HG03469 (cell line): ENCODE results near the gene RPS18.
"Not testable (repeated sequence)": the region's sequence is repeated elsewhere in the genome, so short reads cannot be mapped to it uniquely, and the experiment has no call there.

ENCODE experiments used
- ATAC-seq: cut with Tn5 transposase; IDR thresholded peaks from one replicate; pipeline ENCODE4 v1.9.1; 2021; ENCODE audit warnings: mild to moderate bottlenecking, moderate library complexity, moderate number of reproducible peaks; ENCODE audit not compliant: unreplicated experiment

Gene RPS18

DNA sequence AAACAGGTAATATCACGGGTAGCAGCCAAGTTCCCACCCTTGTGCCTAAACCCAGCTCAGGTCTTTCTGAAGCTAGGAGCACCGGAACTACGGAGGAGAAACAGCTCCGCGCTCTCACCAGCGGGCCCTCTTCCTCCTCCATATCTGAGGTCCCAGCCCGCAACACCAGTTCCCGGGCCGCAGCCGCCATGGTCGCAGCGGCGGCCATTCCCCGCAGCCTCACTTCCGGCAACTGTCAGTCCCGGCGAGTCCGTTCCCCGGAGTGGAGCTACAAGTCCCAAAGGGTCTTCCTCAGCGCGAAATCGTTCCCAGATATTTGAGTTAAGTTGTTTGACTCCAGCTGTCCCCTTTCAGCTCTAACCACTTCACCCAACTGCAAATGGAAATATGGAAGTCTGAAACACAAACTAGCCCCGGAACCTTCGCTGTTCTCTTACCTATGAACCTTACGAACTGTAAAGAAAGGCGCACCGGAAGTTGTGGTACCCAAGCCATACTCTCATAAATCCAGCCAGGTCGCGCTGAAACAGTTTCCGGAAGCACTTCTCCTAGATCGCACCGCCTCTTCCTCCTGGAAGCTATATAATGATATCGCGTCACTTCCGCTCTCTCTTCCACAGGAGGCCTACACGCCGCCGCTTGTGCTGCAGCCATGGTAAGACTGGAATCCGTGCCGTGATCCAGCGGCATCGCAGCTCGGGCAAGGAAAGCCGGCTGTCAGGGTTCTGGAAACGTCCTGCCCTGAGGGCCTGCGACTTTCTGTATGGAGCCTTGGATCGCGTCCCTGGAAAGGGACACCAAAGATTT is at the start of gene RPS18, which contains the start of gene VPS52:
RPS18 (plus strand) TSS at position 608 of the 807 bp plus-strand sequence; CDS start at position 653, 45 bp downstream.
VPS52 (minus strand) TSS at position 409 of the 807 bp plus-strand sequence; CDS start at position 208, 201 bp downstream.
- peak; percentile 52 for ATAC-seq

DNA sequence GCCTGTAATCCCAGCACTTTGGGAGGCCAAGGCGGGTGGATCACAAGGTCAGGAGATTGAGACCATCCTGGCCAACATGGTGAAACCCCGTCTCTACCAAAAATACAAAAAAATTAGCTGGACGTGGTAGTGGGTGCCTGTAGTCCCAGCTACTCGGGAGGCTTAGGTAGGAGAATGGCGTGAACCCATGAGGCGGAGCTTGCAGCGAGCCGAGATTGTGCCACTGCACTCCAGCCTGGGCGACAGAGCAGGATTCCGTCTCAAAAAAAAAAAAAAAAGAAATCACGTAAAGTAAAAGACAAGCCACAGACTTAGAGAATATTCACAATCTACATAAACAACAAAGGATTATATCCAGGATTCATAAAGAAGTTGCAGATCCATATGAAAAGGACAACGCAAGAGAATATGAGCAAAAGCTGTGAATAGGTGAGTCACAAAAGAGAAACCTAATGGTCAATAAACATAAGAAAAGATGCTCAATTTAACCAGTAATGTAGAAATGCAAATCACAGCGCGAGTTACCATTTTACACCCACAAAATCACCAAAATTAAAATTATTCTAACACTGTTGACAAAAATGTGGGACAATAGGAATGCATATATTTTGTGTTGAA is 45.3 kb upstream of the RPS18 start:
- ATAC-seq: not testable (repeated sequence)

DNA sequence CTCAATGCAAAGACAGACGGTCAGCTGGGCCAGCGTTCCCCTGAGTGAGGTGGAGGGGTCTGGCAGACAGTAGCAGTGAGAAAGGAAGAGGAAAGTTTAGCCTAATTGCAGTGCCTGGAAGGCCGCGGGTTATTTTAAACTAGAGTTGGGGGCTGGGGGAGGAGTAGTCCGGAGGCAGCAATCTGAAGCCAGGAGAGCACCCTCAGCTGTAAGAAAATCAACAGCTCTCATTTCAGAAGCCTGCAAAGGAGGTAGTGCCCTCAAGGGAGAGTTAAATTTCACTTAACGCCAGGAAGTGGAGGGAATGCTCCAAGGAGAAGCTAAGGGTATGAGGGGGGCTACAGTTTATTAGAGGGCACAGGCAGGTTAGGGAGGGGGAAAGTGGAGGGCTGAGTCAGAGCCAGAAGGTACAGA is 36.6 kb upstream of the RPS18 start:
- ATAC-seq: no peak

DNA sequence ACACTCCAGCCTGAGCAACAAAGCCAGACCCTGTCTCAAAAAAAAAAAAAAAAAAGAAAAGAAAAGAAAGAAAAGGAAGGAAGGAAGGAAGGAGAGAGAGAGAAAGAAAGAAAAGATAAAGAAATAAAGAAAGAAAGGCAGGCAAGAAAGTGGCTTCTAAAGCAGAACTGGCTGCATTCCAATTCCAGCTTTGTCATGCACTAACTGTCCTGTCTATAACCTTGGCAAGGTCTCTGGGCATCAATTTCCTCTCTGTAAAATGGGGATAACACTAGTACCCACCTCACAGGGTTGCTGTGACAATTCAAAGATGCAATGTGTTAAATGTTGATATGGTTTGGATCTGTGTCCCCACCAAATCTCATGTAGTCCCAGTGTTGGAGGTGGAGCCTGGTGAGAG is 35.5 kb upstream of the RPS18 start:
- ATAC-seq: no peak

DNA sequence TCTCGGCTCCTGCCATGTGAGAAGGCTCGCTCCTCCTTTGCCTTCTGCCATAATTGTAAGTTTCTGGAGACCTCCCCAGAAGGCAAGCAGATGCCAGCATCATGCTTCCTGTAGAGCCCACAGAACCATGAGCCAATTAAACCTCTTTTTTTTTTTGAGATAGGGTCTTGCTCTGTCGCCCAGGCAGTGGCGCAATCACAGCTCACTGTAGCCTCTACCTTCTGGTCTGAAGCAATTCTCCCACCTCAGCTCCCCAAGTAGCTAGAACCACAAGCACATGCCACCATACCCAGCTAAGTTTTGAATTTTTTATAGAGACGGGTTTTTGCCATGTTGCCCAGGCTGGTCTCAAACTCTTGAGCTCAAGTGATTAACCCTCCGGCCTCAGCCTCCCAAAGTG is 35.0 kb upstream of the RPS18 start:
- ATAC-seq: no peak

DNA sequence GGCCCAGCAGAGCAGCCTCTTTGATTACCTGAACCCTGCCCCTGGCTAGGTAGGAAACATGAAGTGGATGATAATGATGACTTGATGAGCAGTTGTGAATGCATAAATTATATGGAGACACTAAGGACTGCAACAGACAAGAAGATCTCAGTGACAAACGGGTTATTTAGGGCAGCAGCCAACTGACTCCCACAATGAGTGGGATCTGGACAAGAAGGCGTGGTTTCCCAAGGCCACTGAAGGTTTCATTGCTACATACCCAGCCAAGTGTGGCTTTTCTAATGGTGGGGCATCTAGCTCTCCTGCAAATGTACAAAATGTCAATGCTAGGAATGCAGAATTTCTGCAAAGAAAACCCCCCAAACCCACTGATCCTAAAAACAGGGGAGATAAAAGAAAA is 34.1 kb upstream of the RPS18 start:
- no peak for ATAC-seq

DNA sequence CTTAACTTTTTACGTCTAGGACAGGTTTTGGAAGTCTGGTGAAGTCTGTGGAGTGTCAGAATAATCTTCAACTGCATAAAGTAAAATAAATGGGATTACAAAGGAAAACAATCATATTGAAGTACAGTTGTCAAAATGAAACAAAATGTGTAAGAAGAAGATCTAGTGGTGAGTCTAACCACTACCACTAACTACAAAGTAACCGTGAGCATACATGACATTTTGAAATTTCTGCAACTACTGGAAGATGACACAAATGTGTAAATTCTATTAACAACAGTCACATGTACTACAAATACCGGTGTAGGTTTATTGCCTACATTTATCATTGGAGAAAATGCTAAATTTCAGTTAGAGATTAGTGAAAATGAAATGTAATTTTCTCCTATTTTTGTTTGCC is 29.9 kb upstream of the RPS18 start:
- ATAC-seq: no peak

DNA sequence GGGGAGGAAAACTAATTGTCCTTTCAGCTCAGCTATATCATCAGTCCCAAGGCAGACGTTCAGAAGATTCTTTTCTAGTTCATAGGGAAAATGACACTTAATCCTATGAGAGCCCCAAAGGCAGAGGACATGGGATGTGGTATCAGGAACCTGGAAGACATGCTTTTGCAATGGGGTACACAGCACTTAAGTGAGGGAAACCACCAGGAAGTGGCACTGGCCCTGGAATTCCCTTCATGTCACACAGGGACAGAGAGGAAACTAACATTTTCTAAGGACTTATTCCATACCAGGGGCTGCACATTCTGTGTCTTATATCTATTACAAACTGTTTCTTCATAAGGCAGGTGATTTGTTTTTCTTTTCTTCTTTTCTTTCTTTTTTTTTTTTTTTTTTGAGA is 28.4 kb upstream of the RPS18 start:
- no peak for ATAC-seq

DNA sequence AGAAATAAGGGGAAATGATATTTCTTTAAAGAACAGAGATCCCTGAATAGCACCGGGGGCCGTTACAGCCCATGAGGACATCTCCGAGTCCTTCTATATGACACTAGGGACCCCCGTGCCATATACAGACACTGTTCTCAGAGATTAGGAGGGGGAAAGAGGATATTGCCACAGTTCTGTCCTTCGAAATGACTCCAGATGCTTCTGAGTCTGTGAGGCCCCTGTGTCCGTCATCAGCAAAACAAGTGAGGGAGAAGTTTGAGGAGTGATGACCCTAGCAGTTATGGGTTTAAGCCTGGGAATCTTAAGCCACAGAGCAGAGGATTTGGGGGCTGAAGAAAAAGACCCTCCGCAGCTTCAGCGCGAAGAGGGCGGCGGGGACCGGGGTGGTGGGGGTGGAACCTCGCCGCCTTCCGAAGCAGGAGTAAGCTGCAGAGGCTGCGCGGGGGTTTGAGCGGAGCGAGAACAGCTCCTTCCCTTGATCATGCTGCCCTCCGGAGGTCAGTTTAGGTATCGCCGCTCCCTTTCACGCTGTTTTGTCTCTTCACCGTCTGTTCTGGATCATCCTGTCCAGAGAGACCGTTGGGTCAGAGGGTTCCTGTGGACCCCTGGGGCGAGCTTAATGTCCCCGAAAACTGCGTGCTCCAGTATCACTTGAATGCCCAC is 23.8 kb upstream of the RPS18 start:
- no peak for ATAC-seq

DNA sequence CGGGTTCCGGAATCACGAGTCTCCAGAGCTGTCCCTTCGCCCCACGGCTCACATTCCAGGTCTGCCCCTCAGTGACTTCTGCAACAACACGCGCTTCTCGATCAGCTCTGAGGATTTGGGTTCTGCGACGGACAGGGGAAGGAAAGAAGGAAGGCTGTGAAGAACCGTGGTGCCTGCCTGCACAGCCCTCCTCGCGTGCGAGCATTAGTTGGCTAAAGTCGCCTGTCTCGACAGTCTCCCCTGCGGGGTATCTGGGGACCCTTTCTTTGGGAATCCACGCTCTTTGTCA is 23.3 kb upstream of the RPS18 start:
- ATAC-seq: no peak

DNA sequence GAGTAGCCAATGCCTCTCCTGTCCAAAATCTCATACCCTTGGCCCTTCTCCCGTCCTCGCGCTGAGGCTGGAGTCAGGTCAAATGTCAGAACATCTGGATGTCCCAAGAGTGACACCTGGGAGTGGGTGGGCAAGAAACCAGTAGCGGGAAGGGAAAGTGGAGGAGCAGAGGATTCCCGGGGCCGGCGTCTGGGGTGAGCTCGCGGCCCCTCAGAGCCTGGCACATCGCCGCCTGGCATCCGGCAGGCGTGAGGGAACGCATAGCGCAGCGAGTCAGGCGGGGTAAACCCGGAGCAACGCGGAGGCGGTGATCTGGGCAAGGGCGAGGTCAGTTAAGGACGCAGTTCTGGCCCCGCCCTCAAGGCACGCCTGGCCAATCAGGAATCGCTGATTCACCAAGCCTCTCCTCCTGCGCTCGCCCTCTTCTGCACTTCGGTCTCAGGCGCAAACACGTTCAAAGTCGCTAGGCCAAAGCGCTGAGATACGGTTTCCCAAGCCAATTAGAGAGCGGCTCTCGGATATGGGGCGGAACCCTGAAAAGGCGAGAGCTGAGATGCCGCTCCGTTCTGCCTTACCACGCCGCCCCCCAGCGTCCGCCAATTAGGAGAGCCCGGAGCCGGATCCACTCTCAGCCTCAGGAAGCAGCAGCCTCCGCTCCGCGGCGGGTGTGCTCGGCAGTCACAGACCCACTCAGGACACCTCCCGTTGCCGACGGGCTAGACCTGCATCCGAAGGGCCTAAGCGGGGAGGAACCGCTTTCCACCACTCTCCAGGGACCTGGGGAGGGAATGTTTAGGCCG is 22.7 kb upstream of the RPS18 start:
- peak; percentile 70 for ATAC-seq

DNA sequence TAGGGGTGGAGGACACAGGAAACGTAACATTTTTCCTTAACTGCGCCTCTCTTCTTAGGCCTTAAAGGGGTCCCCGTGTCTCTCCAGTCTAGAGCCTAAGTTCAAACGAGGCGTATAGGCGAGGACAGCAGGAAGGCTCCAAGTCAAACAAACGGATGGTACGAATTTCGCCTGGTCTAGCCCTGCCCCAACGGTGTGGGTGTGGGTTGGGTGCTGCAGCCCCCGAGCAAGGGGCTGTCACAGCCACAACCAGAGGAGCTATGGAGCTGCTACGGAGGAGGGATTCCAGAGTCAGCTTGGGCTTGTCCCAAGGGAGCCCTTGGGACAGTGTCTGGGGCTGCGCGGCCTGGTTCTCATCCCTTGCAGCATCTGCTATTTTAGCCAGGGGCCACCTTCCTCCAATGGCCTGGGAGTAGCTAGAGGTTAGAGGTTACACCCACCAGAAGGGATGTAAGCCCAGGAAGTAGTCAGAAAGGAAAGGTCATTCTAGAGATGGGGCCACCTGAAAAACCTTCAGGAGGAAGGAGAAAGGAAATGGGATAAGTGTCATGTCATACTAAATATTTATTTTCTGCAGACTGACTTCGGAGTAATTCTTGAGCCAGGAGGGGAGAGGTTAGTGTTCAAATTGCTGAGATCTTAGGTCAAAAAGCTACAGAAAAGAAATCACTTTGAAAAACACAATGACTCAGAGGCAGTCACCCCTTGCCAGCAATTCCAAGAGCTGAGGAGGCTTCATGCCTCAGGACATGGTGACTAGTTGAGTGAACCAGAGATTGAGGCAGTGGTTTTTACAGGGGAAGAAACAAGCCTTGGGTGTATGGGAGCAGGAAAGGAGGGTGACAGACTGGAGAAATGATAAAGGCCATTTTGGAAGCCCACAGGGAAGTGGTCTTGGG is 21.9 kb upstream of the RPS18 start:
- ATAC-seq: no peak

DNA sequence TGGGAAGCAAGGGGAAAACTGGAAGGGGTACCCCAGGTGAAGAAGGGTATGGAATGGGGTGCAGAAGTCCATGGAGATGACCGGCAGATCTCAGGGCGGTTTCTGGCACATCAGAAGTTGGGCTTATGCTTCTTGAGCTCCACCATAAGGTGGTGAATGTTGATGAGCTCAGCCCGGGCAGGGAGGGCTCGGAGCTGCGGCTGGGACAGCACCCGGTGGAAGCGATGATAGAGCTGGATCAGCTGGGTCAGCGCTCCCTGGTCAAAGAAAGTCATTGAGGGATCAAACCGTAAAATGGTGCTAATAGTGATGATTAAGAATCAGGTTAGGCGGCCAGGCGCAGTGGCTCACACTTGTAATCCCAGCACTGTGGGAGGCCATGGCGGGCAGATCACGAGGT is 21.1 kb upstream of the RPS18 start:
- ATAC-seq: no peak

DNA sequence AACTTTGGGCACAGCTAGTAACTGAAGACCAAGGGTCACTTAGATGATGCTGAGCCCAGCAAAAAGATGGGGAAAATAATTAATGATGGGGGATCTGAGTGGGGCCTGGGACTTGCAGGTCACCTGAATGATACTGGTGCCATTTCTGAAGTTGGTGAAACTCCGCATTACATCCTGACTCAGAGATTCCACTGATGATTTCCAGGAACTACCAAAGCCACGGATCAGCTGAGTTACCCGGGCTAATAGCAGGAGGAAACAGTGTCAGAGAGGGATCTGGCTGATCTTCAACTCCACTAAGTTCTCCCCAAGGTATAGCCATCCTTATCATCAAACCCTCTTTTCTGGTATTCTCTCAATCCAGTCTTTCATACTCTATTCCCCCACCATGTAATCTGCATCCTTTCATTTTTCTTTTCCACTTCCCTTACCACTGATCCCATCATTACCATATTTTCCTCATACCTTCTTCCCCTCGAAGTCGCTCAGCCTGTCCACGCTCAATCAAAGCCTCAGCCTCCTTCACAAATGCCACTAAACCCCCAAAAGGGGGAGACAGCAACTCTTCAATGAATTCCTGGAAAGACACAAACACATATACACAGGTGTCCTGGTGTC is 20.4 kb upstream of the RPS18 start:
- ATAC-seq: no peak

DNA sequence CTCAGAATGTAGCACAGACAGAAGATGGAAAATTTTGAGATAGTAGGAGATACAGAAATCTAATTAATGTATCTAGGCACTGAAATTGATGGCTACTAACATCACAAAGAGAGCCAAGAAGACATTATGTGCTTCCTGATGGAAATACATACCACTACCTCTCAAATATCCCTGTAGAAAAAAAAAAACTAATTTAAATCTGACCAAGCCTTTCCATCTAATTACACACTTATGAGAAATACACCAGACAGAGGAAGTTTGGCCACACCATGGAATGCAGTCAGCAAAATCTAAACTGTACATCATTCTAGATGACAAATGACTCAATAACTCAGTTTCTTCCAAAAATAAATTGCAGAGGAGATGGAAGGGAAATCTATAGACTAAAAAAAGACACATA is 19.1 kb upstream of the RPS18 start:
- no peak for ATAC-seq

DNA sequence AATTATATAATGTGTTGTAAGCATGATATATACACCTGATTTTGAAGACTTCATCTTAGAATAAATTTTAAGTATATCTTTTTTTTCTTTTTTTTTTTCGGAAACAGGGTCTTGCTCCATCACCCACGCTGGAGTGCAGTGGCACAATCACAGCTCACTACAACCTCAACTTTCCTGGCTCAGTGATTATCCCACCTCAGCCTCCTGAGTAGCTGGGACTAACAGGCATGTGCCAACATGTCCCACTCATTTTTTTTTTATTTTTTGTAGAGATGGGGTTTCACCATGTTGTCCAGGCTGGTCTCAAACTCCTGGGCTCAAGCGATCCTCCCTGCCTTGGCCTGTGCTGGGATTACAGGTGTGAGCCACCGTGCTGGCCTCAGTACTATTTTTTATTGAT is 17.3 kb upstream of the RPS18 start:
- ATAC-seq: no peak

DNA sequence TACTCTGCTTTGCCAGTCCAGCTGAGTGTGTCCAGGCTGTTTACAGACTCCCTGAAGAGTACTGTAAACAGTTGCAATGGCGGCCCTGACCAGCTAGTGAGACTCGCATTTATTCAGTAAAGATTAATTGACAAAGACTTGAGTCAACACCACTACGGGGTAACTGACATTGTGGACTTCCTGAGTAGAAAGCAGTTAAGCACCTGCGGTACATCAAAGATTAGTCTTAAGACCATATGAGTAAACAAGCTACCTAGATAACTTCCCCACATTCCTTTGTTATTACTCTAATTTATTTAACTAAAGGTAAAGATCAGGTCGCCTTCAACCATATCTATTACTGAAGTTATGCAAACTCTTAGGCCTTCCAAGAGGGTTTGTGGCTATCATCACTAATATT is 12.8 kb upstream of the RPS18 start:
- no peak for ATAC-seq

DNA sequence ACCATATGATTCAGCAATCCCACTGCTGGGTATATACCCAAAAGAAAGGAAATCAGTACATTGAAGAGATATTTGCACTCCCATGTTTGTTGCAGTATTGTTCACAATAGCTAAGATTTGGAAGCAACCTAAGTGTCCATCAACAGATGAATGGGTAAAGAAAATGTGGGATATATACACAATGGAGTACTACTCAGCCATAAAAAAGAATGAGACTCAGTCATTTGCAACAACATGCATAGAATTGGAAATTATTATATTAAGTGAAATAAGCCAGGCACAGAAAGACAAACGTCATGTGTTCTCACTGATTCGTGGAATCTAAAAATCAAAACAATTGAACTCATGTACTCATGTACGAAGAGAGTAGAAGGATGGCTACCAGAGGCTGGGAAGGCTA is 9.4 kb upstream of the RPS18 start:
- ATAC-seq: not testable (repeated sequence)

DNA sequence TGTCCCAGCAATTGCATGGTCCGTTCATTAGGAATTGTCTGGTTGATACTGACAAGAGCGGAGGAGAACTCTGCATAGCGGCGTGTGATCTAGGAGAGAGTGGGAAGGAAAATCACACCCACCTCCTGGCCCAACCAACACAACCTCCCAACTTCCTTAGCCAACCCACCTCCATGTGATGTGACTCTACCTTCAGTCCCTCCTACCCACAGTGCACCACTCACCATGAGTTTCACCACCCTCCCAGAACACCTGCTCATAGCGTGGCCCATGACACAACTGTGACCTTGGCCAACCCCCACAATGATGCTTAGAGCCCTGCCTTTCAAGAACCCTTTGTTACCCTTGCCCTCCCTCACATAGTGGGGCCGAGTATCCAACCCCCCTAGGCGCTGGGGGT is 7.9 kb upstream of the RPS18 start:
- no peak for ATAC-seq

DNA sequence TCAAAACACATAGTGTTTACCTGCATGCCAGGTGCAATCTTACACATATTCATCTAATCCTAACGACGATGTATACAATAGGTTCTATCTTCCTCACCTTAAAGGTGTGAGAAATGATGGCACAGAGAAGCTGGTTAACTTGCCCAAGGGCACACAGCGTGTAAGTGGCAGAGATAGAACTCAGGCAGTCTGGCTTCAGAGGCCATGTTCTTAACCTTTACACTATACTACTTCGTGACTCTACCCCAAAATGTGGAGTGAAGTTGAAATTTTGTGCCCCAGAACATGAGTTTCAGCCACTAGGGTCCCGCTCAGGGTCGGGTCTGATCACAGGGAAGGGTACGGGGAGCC is 783 bp upstream of the RPS18 start:
- ATAC-seq: peak; percentile 3
